Aorta (tissue), 5 donors: ENCODE results near the gene FTO. TPM values are rescaled to one million over a fixed set of nuclear protein-coding genes. Genes with fewer than 3 reads are reported as not detected.

Source experiments
- ATAC-seq: fragments of 200-7000 bp; cut with Tn5 transposase; one replicate; pipeline ENCODE4 v1.9.1; 2022; ENCODE audit warnings: moderate library complexity; ENCODE audit not compliant: low FRiP score
- DNase-seq, 2 donors: peaks; one replicate each; pipeline ENCODE4 v3.0.0-alpha.2; 2020
- H3K27ac ChIP-seq, 2 donors: one replicate each; pipeline ENCODE4 v1.5.1; 2013; ENCODE audit warnings: low read length in 2 of 2, mild to moderate bottlenecking in 2 of 2, moderate library complexity in 2 of 2, control low read depth in 1 of 2, inconsistent platforms in 1 of 2, low read depth in 1 of 2
- H3K27me3 ChIP-seq, 2 donors: one replicate each; pipeline ENCODE4 v1.6.1; 2013; ENCODE audit warnings: control low read depth in 1 of 2, low read length in 1 of 2, mild to moderate bottlenecking in 1 of 2, moderate library complexity in 1 of 2; ENCODE audit not compliant: insufficient read depth in 2 of 2, control insufficient read depth in 1 of 2
- H3K36me3 ChIP-seq, 2 donors: one replicate each; pipeline ENCODE4 v1.6.1; 2013; ENCODE audit warnings: control low read depth in 1 of 2, low read length in 1 of 2, mild to moderate bottlenecking in 1 of 2; ENCODE audit not compliant: insufficient read depth in 2 of 2, control insufficient read depth in 1 of 2
- H3K4me1 ChIP-seq, 2 donors: one replicate each; pipeline ENCODE4 v1.6.1; 2013; ENCODE audit warnings: low read length in 2 of 2, control low read depth in 1 of 2, mild to moderate bottlenecking in 1 of 2, moderate library complexity in 1 of 2; ENCODE audit not compliant: insufficient read depth in 2 of 2, control insufficient read depth in 1 of 2
- H3K4me3 ChIP-seq, 2 donors: one replicate each; pipeline ENCODE4 v1.5.1; 2013; ENCODE audit warnings: low read length in 2 of 2, control low read depth in 1 of 2, mild to moderate bottlenecking in 1 of 2
- H3K9me3 ChIP-seq: one replicate; pipeline ENCODE4 v1.6.1; 2013; ENCODE audit warnings: mild to moderate bottlenecking, low read length; ENCODE audit not compliant: control insufficient read depth
- WGBS, 2 donors: extraction: QIAGEN DNeasy Blood & Tissue Kit; methylation state at CpG; one replicate each; pipeline ENCODE4 v1.1.7; 2013; 5-methylcytosine and 5-hydroxymethylcytosine counted together
- intact Hi-C, 2 donors: fragments of 100-400 bp; cut with DNase I; formaldehyde crosslinking; loops; one replicate each; pipeline versions ENCODE4 v1.14.2 to v1.15.0; 2022
- polyA plus RNA-seq, 2 donors: library from polyadenylated mRNA; stranded (reverse); fragments of 200-250 nt; gene quantifications; one replicate each; pipeline ENCODE4 v1.2.3, GENCODE V29; 2013
- total RNA-seq, 2 donors: library from RNA; stranded (reverse); fragmentation: NEBNext Ultra II Directional; extraction: Animal tissue kit (Norgen Biotek cat#: 25700); gene quantifications; one replicate each; pipeline ENCODE4 v1.2.1, GENCODE V29; 2021
- donor health status: healthy with polysubstance abuse.
- donor health status: Bipolar disorder and iron deficiency.
- donor health status: DM: no; HTN: no; CAD: no.
- donor health status: DM: no; HTN: no; CAD: no.
- donor health status: DM: yes; HTN: yes; CAD: no.

FTO gene
- total and polyA plus RNA-seq, 4 donors = 17.9 to 97.7 (median 55.6) TPM

- H3K4me1 ChIP-seq = no peaks in the 10 kb centered on the region
- H3K36me3 ChIP-seq = no peaks in the 10 kb centered on the region
- peaks cover 0 to 2% of the 10 kb centered on the region in 2 donors for H3K27me3 ChIP-seq
- ATAC-seq = no peak
- intact Hi-C loops = no loop called here
- no peak overlapping the region for H3K4me3 ChIP-seq
- no peak overlapping the region for H3K27ac ChIP-seq
- DNase-seq = no peak
- no peaks in the 10 kb centered on the region for H3K9me3 ChIP-seq
- WGBS, 2 donors = 67 to 72% methylated on average over 5 of the region's 5 CpGs
Measured at GRCh38 chr16:54128629-54129234, 424.8 kb downstream of the FTO start.

DNA sequence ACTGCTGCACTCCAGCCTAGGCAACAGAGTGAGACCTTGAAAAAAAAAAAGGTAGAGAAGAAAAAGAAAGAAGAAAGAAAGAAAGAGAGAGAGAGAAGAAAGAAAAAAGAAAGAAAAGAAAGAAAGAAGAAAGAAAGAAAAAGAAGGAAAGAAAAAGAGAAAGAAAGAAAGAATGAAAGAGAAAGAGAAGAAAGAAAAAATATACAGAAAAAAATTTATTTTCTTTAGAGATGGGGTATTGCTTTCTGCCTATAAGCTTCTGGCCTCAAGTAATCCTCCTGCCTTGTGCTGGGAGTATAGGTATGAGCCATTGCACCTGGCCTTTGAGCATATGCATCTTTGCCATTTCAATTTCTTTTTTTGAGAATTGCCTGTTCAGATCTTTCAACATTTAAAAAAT, 425.9 kb downstream of the FTO start:
- H3K9me3 ChIP-seq = no peaks in the 10 kb centered on the region
- no peak overlapping the region for H3K27ac ChIP-seq
- intact Hi-C loops = no loop called here
- peaks cover 0 to 2% of the 10 kb centered on the region in 2 donors for H3K27me3 ChIP-seq
- H3K4me3 ChIP-seq = no peak overlapping the region
- H3K4me1 ChIP-seq = no peaks in the 10 kb centered on the region
- DNase-seq = no peak
- H3K36me3 ChIP-seq = no peaks in the 10 kb centered on the region
- no peak for ATAC-seq

DNA sequence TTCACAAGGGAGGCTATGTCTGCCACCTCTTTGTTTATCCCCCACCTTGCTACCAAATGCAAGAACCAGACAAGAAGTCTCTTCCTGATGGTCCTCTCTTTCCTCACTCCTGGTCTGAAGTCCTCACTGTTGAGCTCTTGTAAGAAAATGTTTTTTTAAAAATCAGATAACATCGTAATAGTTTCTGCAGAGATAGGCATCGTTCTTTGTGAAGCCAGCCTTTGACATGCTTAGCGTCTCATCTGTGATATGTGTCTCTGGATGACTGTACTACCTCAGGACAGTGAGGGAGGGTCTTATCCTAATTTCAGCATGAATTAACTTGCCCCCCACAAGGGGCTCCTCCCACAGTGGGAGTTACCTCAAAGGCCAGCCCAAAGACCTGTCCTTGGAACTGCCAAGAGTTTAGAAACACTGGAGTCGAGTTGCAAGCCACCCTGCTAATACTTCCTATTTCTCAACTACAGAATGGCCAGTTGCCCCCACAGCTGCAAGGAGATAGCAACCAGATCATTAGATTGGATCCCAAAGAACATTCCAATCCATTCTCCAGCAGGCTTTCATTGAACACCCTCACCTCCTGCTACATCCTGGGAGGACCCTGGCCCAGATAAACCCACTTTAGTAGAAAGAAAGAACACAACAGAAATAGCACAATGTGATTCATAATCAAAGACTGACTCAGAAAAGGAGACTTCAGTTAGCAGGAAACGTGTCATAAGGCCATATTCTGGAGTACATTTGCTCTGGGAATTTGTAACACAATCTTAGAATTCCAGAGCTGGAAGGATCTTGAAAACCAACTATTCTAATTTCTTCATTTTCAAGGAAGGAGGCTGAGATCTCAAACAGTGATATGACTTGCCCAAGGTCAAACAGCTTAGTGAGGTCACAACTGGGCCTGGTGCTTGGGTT, 431.7 kb downstream of the FTO start:
- intact Hi-C loops = no loop called here

GRCh38 chr16:54136276-54136625, 432.3 kb downstream of the FTO start:
- intact Hi-C loops = no loop called here
- Histone ChIP-seq H3K27ac (no peak overlapping the region), H3K9me3 (no peaks in the 10 kb centered on the region), H3K36me3 (no peaks in the 10 kb centered on the region), H3K27me3 (no peaks in the 10 kb centered on the region), H3K4me3 (no peak overlapping the region), H3K4me1 (no peaks in the 10 kb centered on the region)
- no peak for ATAC-seq
- DNase-seq = no peak
- WGBS, 2 donors = 88 to 96% methylated on average over 2 of the region's 2 CpGs

More for the DNA sequence above, 431.7 kb downstream of the FTO start:
- no peaks in the 10 kb centered on the region for H3K36me3 ChIP-seq
- ATAC-seq = no peak
- no peak overlapping the region for H3K4me3 ChIP-seq
- H3K4me1 ChIP-seq = no peaks in the 10 kb centered on the region
- H3K9me3 ChIP-seq = no peaks in the 10 kb centered on the region
- no peaks in the 10 kb centered on the region for H3K27me3 ChIP-seq
- 75 to 85% methylated on average over 5 of the region's 5 CpGs for WGBS, 2 donors
- DNase-seq = no peak
- H3K27ac ChIP-seq = no peak overlapping the region

DNA sequence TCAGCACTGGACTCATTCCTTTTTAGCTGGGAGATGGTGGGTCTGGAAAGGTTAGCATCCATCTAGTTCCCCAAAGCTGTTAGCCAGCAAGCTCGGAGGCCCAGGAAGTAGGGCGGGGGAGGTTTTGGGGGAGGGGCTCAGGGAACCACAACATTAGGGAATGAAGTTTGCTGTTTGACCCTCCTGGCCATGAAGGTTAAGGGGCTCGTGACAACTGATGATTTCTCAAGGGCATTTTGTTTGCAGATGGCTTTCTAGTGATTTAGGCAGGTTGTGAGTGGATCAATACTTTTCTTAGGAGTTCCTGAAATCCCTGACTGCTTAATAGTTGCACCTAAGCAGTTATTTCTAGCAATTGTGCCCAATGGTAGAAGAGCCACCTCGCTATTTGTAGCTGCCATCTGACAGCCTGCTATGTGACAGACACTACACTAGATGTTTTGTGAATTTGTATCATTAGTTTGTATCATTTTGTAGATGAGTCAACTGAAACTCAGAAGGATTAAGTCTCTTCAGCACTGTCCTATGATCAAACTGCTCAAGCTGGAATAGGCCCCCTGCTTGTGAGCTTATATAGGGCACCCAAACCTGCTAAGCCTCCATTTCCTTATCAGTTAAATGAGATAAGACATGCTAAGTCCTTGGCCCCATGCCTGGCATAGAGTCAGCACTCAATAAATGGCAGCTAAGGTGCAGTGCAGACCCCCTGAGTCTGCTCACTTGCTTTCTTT, 436.3 kb downstream of the FTO start:
- Histone ChIP-seq H3K4me3 (no peak overlapping the region), H3K36me3 (no peaks in the 10 kb centered on the region), H3K27me3 (no peaks in the 10 kb centered on the region), H3K27ac (no peak overlapping the region), H3K9me3 (no peaks in the 10 kb centered on the region), H3K4me1 (no peaks in the 10 kb centered on the region)
- 76 to 85% methylated on average over 4 of the region's 4 CpGs for WGBS, 2 donors
- intact Hi-C loops = no loop called here
- no peak for ATAC-seq
- DNase-seq = no peak

GRCh38 chr16:54140788-54141136, 436.8 kb downstream of the FTO start:
- no peaks in the 10 kb centered on the region for H3K4me1 ChIP-seq
- H3K27me3 ChIP-seq = no peaks in the 10 kb centered on the region
- ATAC-seq (no peak), DNase-seq (no peak)
- no peaks in the 10 kb centered on the region for H3K36me3 ChIP-seq
- intact Hi-C loops = no loop called here
- H3K27ac ChIP-seq = no peak overlapping the region
- 92% methylated on average over 4 of the region's 4 CpGs for WGBS, 2 donors
- H3K9me3 ChIP-seq = no peaks in the 10 kb centered on the region
- H3K4me3 ChIP-seq = no peak overlapping the region

GRCh38 chr16:54142787-54143186, 438.8 kb downstream of the FTO start:
- 70 to 87% methylated on average over 4 of the region's 4 CpGs for WGBS, 2 donors
- H3K9me3 ChIP-seq = no peaks in the 10 kb centered on the region
- intact Hi-C loops = no loop called here

DNA sequence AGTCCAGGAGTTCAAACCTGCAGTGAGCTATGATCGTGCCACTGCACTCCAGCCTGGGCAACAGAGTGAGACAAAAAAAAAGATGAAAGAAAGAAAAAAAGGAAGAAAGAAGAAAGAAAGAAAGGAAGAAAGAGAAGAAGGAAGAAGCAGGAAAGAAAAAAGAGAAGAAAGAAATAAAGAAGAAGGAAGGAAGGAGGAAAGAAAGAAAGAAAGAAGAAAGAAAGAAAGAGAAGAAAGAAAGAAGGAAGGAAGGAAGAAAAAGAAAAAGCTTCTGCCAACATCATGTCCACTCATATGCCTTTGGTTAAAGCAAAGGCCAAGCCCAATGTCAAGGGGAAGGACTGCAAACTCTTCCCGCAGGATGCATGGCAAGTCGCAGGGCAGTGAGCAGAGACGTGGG, 439.5 kb downstream of the FTO start:
- intact Hi-C loops = no loop called here
- no peaks in the 10 kb centered on the region for H3K9me3 ChIP-seq
- 86 to 93% methylated on average over 4 of the region's 4 CpGs for WGBS, 2 donors
- DNase-seq (no peak), ATAC-seq (no peak)
- no peaks in the 10 kb centered on the region for H3K27me3 ChIP-seq
- H3K4me1 ChIP-seq = no peaks in the 10 kb centered on the region
- H3K4me3 ChIP-seq = no peak overlapping the region
- H3K27ac ChIP-seq = no peak overlapping the region
- H3K36me3 ChIP-seq = no peaks in the 10 kb centered on the region

More at GRCh38 chr16:54142787-54143186, 438.8 kb downstream of the FTO start:
- no peak overlapping the region for H3K27ac ChIP-seq
- no peaks in the 10 kb centered on the region for H3K4me1 ChIP-seq
- ATAC-seq (no peak), DNase-seq (no peak)
- no peaks in the 10 kb centered on the region for H3K36me3 ChIP-seq
- H3K4me3 ChIP-seq = no peak overlapping the region
- no peaks in the 10 kb centered on the region for H3K27me3 ChIP-seq
